HepG2 (cell line): Measurements from ENCODE around the gene PRPF18. TPM values are rescaled to one million over a fixed set of nuclear protein-coding genes. Genes with fewer than 3 reads are reported as not detected.

Source experiments
- ATAC-seq: fragments of 200-7000 bp; cut with Tn5 transposase; 3 replicates; pipeline ENCODE4 v1.9.1; 2020; ENCODE audit warnings: mild to moderate bottlenecking, moderate library complexity
- BruUV-seq: library from RNA; stranded (reverse); fragments of 400-500 nt; replicated peaks from 2 replicates; lab custom pipeline; 2021; lab: Mats Ljungman, UMichigan
- CTCF ChIA-PET: fragments of 300-600 bp; formaldehyde crosslinking; extraction: SDS; loops from one replicate; lab custom pipeline; 2021; ENCODE audit warnings: low total read pairs, inconsistent platforms, low intra/inter-chr PET ratio; lab: Yijun Ruan, JAX
- POLR2A ChIA-PET: fragments of 350-600 bp; sonication (Branson Sonifier 250); formaldehyde crosslinking; loops from one replicate; lab custom pipeline; 2020; ENCODE audit warnings: antibody characterized with exemption, inconsistent platforms; lab: Yijun Ruan, JAX
- DNase-seq: peaks from one replicate; pipeline ENCODE4 v3.0.0-alpha.2; 2015; ENCODE audit warnings: low spot score
- FAIRE-seq: peaks from 3 replicates; lab custom pipeline; 2011; peaks lifted over from hg19 to GRCh38; lab: Jason Lieb, UNC
- H2AFZ ChIP-seq: one replicate; pipeline ENCODE4 v1.6.1; 2011; ENCODE audit warnings: low read length, inconsistent platforms
- H3K27ac ChIP-seq: fragments of 300-600 bp; 3 replicates; pipeline ENCODE4 v1.8.0; 2011; ENCODE audit warnings: mixed run types, mild to moderate bottlenecking, mixed read lengths, low read length, inconsistent platforms; ENCODE audit not compliant: insufficient read depth; ENCODE audit errors: extremely low read length
- H3K27me3 ChIP-seq, 2 experiments: fragments of 200-600 bp in 1 of 2; 2 replicates in 1 of 2; 3 replicates in 1 of 2; pipeline versions ENCODE4 v1.6.0 to v1.8.0; 2011; ENCODE audit warnings: low read length in 2 of 2, mild to moderate bottlenecking in 2 of 2, moderate library complexity in 2 of 2, inconsistent platforms in 1 of 2; ENCODE audit not compliant: insufficient read depth in 2 of 2, control insufficient read depth in 1 of 2
- H3K36me3 ChIP-seq, 2 experiments: fragments of 200-600 bp in 1 of 2; replicated peaks in 1 of 2; 2 replicates in 1 of 2; 3 replicates in 1 of 2; pipeline versions ENCODE4 v1.5.1 to v1.8.0; 2011; ENCODE audit warnings: low read length in 2 of 2, inconsistent platforms in 1 of 2; ENCODE audit not compliant: insufficient read depth in 2 of 2, control insufficient read depth in 1 of 2
- H3K4me1 ChIP-seq: 2 replicates; pipeline ENCODE4 v1.5.1; 2012; ENCODE audit warnings: low read length, inconsistent platforms; ENCODE audit not compliant: insufficient read depth
- H3K4me2 ChIP-seq: 2 replicates; pipeline ENCODE4 v1.6.0; 2011; ENCODE audit warnings: low read depth, low read length, inconsistent platforms
- H3K4me3 ChIP-seq, 3 experiments: fragments of 200-600 bp in 1 of 3; sonication (generic), shearing (Covaris generic) in 1 of 3; replicated peaks in 1 of 3; 2 replicates each; pipeline ENCODE4 v1.5.1; 2011 to 2016; ENCODE audit warnings: low read length in 3 of 3, inconsistent platforms in 2 of 3, low read depth in 2 of 3, mild to moderate bottlenecking in 2 of 3, control low read depth in 1 of 3, mixed read lengths in 1 of 3; ENCODE audit not compliant: insufficient read depth in 1 of 3
- H3K79me2 ChIP-seq: one replicate; pipeline ENCODE4 v1.6.1; 2011; ENCODE audit warnings: low read length, inconsistent platforms; ENCODE audit not compliant: insufficient read depth
- H3K9ac ChIP-seq: 2 replicates; pipeline ENCODE4 v1.6.0; 2011; ENCODE audit warnings: mild to moderate bottlenecking, low read depth, low read length, inconsistent platforms; ENCODE audit not compliant: insufficient read depth
- H3K9me3 ChIP-seq: 2 replicates; pipeline ENCODE4 v1.5.1; 2012; ENCODE audit warnings: mild to moderate bottlenecking, low read length
- H4K20me1 ChIP-seq: 2 replicates; pipeline ENCODE4 v1.6.0; 2011; ENCODE audit warnings: inconsistent platforms, mild to moderate bottlenecking, low read length, moderate library complexity; ENCODE audit not compliant: insufficient read depth
- BHLHE40 ChIP-seq: IDR thresholded peaks from 2 replicates; pipeline ENCODE4 v1.6.1; 2011; ENCODE audit warnings: low read length, improper control_type of control experiment
- FOXP1 ChIP-seq, 2 experiments: fragments of 450-650 bp in 1 of 2; IDR thresholded peaks; 2 replicates each; pipeline ENCODE4 v1.6.1; 2017 to 2018; ENCODE audit warnings: antibody characterized with exemption in 1 of 2
- IRF2 ChIP-seq: IDR thresholded peaks from 2 replicates; pipeline ENCODE4 v1.6.1; 2018; ENCODE audit warnings: missing genetic modification reagents, missing compliant biosample characterization
- ISX ChIP-seq: sonication (generic); formaldehyde crosslinking; conservative IDR thresholded peaks from 2 replicates; pipeline ENCODE4 v1.5.0; 2020; ENCODE audit warnings: missing genetic modification reagents
- YY1 ChIP-seq: IDR thresholded peaks from 2 replicates; pipeline ENCODE4 v1.6.1; 2011; ENCODE audit warnings: low read length, low read depth, moderate library complexity, mild to moderate bottlenecking; ENCODE audit not compliant: insufficient read depth, insufficient replicate concordance
- ZBTB25 ChIP-seq: IDR thresholded peaks from 2 replicates; pipeline ENCODE4 v1.6.1; 2018; ENCODE audit warnings: missing genetic modification reagents
- WGBS: methylation state at CpG from one replicate; pipeline ENCODE4 v1.1.6; 2017; ENCODE audit warnings: low lambda C conversion rate; 5-methylcytosine and 5-hydroxymethylcytosine counted together
- in situ Hi-C: cut with HindIII; loops from 2 replicates; pipeline ENCODE4 v1.10.0; 2017; ENCODE audit warnings: low pct_unique_long_range_greater_than_20kb; ENCODE audit not compliant: extremely low pct_ligation_motif_present
- intact Hi-C: fragments of 100-400 bp; cut with micrococcal nuclease; formaldehyde crosslinking; loops from one replicate; pipeline ENCODE4 v1.10.0; 2022; ENCODE audit not compliant: unreplicated experiment
- polyA plus RNA-seq, 8 experiments: library from polyadenylated mRNA; depleted of rRNA in 3 of 8; stranded (reverse) in 7 of 8; unstranded in 1 of 8; fragments of >200 nt; fragmentation: Illumina TruSeq in 4 of 8; extraction: Trizol in 4 of 8; gene quantifications; 2 replicates each; pipeline versions ENCODE4 v1.2.1 to v1.2.3, GENCODE V29; 2011 to 2016; ENCODE audit warnings: low read depth in 4 of 8, missing spikeins in 1 of 8, mixed read lengths in 1 of 8; ENCODE audit not compliant: insufficient read depth in 1 of 8
- total RNA-seq, 5 experiments: library from RNA; depleted of rRNA; stranded (reverse); fragments of >200 nt; fragmentation: Illumina TruSeq; extraction: Trizol; gene quantifications; 2 replicates each; pipeline ENCODE4 v1.2.3, GENCODE V29; 2016; ENCODE audit warnings: low read depth in 1 of 5
- TF ChIP-seq, protein P1 (sequence below): sonication (generic); formaldehyde crosslinking; IDR thresholded peaks from 2 replicates; pipeline ENCODE4 v1.4.0; 2020; ENCODE audit warnings: missing genetic modification reagents
- TF ChIP-seq, protein P2 (sequence below): IDR thresholded peaks from 2 replicates; pipeline ENCODE4 v1.6.1; 2018; ENCODE audit warnings: missing genetic modification reagents, mild to moderate bottlenecking, missing compliant biosample characterization

PRPF18 gene
- total and polyA plus RNA-seq, 2 of the 13 experiments (the other 11 are each of a cell fraction or from before 2014, with no cell fraction given), result 6.1 to 17.2 TPM

DNA sequence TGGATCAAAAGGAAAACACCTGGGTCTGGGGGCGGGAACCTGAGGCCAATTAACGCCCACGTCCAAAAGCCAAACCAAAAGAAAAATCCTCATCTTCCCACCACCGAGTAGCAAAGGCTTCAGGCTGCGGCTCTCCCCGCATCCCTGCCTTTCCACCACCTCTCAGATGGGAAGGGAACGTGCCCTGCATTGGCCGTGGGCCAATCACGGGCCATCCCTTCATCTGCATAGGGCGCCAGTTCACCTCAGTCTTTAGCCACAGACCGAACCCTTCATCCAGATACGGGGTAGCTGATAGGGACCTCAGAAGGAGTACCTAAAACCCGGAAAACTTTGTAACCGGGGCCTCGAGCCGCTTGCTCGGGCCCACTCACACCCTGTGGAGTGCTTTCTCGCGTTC, 626 bp downstream of the PRPF18 start:
- in situ Hi-C loops (no loop called here), intact Hi-C loops (no loop called here)
- Histone ChIP-seq H2AFZ (no peak overlapping the region), H4K20me1 (no peaks in the 10 kb centered on the region), H3K79me2 (peaks cover 7% of the 10 kb centered on the region), H3K4me1 (peaks cover 32% of the 10 kb centered on the region), H3K36me3 (peaks cover 0 to 8% of the 10 kb centered on the region in 2 experiments; a peak in 2 of 5 replicates), H3K27me3 (peaks cover 0 to 8% of the 10 kb centered on the region in 2 experiments; a peak in 1 of 5 replicates), H3K4me2 (peak overlapping the region; percentile 77), H3K9ac (peak overlapping the region; percentile 74), H3K9me3 (no peaks in the 10 kb centered on the region), H3K4me3 (peak overlapping the region; percentile 69 to 95 (median 89)), H3K27ac (peak overlapping the region; percentile 7)
- ATAC-seq (peak; percentile 82), FAIRE-seq (no peak), DNase-seq (peak; percentile 6)
- CTCF ChIA-PET, result no interaction called here
- TSS peak; percentile 80 for BruUV-seq
- POLR2A ChIA-PET, result interaction anchor here (1.2 kb wide), 1 partner anchor 14 kb away, joined by 4 read pairs; no protein-coding TSS in a partner anchor
- TF ChIP-seq ZBTB25 (no peak), FOXP1 (IDR thresholded peaks at IDR 0.05) (no peak), FOXP1 (CRISPR knock-in tag; IDR thresholded peaks at IDR 0.05) (no peak), IRF2 (CRISPR knock-in tag) (no peak), BHLHE40 (peak; percentile 57; the same call in 1 of the 2 replicates), YY1 (no peak), ISX (no peak)
- TF ChIP-seq, protein P1, sequence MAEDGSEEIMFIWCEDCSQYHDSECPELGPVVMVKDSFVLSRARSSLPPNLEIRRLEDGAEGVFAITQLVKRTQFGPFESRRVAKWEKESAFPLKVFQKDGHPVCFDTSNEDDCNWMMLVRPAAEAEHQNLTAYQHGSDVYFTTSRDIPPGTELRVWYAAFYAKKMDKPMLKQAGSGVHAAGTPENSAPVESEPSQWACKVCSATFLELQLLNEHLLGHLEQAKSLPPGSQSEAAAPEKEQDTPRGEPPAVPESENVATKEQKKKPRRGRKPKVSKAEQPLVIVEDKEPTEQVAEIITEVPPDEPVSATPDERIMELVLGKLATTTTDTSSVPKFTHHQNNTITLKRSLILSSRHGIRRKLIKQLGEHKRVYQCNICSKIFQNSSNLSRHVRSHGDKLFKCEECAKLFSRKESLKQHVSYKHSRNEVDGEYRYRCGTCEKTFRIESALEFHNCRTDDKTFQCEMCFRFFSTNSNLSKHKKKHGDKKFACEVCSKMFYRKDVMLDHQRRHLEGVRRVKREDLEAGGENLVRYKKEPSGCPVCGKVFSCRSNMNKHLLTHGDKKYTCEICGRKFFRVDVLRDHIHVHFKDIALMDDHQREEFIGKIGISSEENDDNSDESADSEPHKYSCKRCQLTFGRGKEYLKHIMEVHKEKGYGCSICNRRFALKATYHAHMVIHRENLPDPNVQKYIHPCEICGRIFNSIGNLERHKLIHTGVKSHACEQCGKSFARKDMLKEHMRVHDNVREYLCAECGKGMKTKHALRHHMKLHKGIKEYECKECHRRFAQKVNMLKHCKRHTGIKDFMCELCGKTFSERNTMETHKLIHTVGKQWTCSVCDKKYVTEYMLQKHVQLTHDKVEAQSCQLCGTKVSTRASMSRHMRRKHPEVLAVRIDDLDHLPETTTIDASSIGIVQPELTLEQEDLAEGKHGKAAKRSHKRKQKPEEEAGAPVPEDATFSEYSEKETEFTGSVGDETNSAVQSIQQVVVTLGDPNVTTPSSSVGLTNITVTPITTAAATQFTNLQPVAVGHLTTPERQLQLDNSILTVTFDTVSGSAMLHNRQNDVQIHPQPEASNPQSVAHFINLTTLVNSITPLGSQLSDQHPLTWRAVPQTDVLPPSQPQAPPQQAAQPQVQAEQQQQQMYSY (CRISPR knock-in tag), result peak; percentile 42; the same call in 1 of the 2 replicates
- TF ChIP-seq, protein P2, sequence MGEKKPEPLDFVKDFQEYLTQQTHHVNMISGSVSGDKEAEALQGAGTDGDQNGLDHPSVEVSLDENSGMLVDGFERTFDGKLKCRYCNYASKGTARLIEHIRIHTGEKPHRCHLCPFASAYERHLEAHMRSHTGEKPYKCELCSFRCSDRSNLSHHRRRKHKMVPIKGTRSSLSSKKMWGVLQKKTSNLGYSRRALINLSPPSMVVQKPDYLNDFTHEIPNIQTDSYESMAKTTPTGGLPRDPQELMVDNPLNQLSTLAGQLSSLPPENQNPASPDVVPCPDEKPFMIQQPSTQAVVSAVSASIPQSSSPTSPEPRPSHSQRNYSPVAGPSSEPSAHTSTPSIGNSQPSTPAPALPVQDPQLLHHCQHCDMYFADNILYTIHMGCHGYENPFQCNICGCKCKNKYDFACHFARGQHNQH (CRISPR knock-in tag), result no peak
- 1% methylated on average over 18 of the region's 19 CpGs for WGBS
